DMS53 treated with DMSO at 0.1 percent for 48 hours (cell line): Measurements from ENCODE around the gene NDUFV2.
"Not testable (repeated sequence)": the region's sequence is repeated elsewhere in the genome, so short reads cannot be mapped to it uniquely, and the experiment has no call there.

ENCODE experiments used
- DNase-seq: peaks from one replicate; lab custom pipeline; 2025; ENCODE audit not compliant: unreplicated experiment; lab: John Stamatoyannopoulos, UW

Gene NDUFV2

DNA sequence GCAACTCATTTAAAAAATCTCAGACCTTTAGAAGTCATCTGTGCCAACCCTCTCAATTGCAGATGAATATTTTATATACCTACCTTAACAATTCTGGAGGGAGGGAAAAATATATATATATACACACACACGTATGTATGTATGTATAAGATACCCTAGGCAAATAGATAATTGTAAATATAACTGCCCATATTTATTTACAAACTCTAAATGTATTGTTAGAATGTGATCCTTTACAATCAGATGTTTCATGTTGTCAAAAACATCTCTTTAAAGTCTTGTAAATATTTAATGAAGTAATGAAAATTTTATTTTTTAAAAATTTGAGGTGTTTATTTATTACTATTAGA lies 45.7 kb downstream of the NDUFV2 start:
- no peak for DNase-seq

DNA sequence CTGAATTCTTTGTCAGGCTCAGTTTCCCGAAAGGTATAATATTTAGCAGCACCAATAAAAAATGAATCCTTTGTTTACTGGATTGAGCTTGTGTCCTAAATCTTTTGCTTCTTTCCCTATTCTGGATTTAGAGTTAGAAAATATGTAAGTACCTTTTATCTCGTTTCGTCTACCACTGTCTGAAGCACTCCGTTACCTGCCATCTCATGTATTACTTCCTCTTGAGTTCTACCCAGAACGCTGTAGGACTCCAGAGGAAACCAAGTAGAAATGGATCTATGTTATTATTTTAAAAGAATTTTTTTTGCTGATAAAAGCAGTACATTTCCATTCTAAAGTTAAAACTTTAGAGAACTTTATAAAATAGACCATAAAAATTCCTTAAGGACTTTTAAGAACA lies 47.6 kb downstream of the NDUFV2 start:
- DNase-seq: no peak

DNA sequence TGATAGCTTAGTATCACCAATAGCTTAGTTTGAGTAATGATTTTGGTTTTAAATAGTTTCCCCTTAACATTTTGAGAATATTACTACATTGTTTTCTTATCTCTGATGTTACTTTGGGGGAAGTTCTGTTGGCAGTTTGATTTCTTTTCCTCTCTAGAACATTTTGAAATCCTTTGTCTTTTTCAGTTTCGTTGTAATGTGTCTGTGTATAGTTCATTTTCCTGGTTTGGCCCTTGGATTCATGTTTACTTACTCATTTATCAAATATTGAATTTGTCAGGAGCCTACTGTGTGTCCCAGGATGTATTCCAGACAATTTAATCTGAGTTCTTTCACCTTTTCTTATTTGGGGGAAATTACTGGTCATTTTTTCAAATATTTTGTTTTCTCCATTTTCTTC lies 50.8 kb downstream of the NDUFV2 start:
- DNase-seq: no peak

DNA sequence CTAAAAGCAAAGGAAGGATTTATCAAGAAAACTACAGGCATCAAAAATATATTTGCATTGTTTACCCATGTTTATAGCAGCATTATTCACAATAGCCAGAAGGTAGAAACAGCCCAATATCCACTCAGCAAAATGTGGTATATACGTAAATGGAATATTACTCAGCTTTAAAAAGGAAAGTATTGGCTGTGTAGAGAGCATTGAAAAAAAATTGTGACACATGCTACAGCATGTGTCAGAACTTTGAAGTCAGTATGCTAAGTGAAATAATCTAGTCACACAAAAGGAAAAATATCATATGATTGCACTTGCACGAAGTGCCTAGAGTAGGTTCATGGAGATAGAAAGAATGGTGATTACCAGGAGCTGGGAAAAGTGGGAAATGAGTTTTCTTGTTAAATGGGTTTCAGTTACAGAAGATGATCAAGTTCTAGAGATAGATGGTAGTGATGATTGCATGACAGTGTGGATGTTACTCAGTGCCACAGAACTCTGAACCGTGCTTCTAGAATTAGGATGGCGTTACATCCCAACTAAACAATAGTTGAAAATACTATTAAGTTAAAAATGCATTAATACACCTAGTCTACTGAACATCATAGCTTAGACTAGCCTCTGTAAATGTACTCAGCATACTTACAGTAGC lies 54.2 kb downstream of the NDUFV2 start:
- DNase-seq: no peak

DNA sequence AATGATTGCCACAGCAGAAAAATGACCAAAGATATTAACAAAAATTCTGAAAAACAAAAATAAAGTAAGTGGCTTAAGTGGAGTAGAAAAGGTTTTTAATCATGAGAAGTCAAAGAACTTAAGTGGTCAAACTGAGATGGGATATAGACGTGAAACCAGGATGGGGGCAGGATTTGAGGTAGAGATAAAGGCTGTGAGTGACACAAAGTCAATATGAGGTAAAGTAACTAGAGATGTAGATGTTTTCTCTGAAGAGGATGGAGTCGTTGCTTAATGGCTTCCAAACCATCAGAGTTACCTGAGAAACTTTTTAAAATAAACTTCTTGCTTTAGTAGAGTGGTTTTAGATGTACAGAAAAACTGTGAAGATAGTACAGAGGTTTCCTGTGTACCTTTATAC lies 55.3 kb downstream of the NDUFV2 start:
- DNase-seq: no peak

DNA sequence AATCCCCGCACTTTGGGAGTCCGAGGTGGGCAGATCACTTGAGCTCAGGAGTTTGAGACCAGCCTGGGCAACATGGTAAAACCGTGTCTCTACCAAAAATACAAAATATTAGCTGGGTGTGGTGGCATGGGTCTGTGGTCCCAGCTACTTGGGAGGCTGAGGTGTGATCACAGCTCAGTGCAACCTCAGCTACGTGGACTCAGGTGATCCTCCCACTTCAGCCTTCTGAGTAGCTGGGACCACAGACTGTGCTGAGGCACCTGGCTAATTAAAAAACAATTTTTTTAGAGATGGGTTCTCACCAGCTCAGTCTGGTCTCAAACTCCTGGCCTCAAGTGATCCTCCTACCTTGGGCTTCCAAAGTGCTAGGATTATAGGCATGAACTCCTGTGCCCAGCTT lies 57.5 kb downstream of the NDUFV2 start:
- no peak for DNase-seq

DNA sequence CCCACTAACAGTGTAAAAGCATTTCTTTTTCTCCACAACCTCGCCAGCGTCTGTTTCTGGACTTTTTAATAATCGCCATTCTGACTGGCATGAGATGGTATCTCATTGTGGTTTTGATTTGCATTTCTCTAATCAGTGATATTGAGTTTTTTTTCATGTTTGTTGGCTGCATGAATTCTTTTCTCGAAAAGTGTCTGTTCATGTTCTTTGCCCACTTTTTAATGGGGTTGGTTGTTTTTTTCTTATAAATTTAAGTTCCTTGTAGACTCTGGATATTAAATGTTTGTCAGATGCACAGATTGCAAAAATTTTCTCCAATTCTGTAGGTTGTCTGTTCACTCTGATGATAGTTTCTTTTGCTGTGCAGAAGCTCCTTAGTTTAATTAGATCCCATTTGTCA lies 60.2 kb downstream of the NDUFV2 start:
- DNase-seq: not testable (repeated sequence)

DNA sequence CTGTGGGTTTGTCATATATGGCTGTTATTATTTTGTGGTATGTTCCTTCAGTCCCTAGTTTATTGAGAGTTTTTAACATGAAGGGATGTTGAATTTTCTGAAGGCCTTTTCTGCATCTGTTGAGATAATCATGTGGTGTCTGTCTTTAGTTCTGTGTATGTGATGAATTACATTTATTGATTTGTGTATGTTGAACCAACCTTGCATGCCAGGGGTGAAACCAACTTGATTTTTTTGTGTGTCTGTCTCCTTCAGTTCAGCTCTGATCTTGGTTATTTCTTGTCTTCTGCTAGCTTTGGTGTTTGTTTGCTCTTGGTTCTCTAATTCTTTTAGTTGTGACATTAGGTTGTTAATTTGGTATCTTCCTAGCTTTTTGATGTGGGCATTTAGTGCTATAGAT lies 61.6 kb downstream of the NDUFV2 start:
- not testable (repeated sequence) for DNase-seq

DNA sequence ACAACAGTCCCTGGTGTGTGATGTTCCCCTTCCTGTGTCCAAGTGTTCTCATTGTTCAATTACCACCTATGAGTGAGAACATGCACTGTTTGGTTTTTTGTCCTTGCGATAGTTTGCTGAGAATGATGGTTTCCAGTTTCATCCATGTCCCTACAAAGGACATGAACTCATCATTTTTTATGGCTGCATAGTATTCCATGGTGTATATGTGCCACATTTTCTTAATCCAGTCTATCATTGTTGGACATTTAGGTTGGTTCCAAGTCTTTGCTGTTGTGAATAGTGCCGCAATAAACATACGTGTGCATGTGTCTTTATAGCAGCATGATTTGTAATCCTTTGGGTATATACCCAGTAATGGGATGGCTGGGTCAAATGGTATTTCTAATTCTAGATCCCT lies 63.4 kb downstream of the NDUFV2 start:
- not testable (repeated sequence) for DNase-seq

DNA sequence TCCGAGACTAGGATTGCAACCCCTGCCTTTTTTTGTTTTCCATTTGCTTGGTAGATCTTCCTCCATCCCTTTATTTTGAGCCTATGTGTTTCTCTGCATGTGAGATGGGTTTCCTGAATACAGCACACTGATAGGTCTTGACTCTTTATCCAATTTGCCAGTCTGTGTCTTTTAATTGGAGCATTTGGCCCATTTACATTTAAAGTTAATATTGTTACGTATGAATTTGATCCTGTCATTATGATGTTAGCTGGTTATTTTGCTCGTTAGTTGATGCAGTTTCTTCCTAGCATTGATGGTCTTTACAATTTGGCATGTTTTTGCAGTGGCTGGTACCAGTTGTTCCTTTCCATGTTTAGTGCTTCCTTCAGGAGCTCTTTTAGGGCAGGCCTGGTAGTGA lies 67.0 kb downstream of the NDUFV2 start:
- DNase-seq: not testable (repeated sequence)

DNA sequence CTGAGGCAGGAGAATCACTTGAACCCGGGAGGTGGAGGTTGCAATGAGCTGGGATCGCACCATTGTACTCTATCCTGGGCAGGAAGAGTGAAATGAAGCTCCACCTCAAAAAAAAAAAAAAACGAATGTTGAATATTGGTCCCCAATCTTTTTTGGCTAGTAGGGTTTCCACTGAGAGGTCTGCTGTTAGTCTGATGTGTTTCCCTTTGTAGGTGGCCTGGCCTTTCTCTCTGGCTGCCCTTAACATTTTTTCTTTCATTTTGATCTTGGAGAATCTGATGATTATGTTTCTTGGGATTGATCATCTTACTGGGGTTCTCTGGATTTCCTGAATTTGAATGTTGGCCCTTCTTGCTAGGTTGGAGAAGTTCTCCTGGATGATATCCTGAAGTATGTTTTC lies 69.4 kb downstream of the NDUFV2 start:
- DNase-seq: not testable (repeated sequence)

DNA sequence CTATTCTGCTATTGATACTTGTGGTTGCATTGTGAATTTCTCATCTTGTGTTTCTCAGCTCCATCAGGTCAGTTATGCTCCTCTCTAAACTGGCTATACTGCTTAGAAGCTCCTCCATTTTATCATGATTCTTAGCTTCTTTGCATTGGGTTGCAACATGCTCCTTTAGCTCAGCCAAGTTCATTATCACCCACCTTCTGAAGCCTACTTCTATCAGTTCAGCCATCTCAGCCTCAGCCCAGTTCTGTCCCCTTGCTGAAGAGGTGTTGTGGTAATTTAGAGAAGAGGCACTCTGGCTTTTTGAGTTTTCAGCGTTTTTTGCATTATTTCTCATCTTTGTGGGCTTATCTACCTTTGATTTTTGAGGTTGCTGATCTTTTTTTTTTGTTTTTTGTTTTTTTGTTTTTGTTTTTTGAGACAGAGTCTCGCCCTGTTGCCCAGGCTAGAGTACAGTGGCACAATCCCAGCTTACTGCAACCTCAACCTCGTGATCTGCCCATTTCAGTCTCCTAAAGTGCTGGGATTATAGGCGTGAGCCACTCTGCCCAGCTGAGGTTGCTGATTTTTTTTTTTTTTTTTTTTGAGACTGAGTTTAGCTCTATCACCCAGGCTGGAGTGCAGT lies 70.1 kb downstream of the NDUFV2 start:
- DNase-seq: no peak

DNA sequence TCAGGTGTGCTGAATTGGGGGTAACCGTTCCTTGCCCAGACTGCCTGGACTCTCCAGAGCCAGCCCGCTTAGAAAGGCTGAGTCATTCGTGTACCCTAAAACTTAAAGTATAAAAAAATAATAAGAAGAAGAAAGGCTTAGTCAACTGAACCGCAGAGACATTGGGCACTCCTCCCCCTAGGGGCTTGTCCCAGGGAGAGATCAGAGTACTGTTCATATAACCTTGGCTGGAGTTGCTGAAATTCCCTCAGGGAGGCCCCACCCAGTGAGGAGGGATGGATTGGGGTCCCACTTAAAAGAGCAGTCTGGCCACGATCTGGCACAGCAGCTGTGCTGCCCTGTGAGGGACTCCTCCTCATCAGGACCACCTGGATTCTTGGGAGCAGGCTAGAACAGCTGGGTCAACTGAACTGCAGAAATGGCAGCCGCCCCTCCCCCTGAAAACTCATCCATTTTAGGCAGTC lies 71.3 kb downstream of the NDUFV2 start:
- DNase-seq: no peak

DNA sequence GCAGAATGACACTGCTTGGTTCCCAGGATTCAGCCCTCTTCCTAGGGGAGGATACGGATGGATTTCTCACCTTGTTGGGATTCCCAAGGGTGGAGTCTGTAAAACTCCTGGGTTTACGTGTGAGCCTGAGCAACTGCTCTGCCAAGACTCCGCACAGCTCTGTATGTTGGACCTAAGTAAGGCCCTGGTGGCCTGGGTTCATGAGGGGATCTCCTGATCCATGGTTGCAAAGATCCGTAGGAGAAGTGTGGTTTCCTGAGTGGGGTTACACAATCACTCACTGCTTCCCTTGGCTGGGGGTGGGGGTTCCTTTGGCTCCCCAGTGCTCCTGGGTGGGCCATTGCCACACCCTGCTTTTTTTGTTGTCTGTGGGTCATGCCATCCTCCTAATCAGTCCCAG lies 71.8 kb downstream of the NDUFV2 start:
- no peak for DNase-seq

DNA sequence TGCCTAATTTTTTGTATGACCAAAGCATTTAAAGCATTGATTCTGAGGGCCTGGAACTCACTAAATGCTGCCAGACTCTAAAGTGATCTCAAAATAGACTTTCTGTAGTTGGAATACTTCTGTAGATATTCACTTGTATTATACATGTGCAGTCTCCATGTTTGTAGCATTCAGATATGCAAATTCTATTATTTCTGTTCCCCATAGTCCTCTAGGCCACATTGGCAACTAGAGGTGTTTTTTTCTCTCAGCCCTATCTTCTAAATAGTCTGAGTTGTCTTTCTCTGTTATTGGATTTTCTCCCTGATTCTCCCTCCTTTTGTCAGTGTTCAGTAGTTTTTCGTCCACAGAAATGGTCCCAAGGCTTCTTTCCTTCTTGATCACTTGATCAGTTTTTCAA lies 72.6 kb downstream of the NDUFV2 start:
- DNase-seq: no peak

DNA sequence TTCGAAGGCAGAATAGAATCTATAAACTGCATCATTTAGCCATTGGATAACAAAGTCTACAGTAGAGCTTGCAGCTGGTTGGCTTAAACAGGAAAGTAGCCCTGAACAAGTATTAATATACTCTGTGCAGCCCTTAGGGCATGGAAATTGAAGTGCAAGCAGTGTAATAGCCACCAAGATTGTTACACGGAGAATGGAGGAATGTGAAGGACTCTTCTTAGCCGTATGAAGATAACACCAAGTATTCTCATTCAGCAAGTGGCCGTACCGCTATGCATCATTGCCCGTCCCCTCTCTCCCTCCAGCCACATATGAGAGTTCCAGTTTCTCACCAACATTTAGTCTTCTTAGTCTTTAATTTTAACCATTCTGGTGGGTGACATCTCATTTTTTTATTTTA lies 74.5 kb downstream of the NDUFV2 start:
- DNase-seq: no peak

DNA sequence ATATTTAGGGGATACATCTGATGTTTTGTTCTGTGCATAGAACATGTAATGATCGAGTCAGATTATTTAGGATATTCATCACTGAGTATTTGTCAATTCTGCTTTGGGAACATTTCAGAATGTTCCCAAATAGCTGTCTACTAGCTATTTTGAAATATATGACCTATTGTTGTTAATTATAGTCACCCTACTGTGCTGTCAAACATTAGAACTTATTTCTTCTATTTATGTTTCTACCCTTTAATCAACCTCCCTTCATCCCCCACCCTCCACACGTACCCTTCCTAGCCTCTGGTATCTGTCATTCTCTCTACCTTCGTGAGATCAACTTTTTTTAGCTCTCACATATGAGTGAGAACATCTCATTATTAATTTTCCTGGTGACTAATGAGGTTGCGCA lies 75.0 kb downstream of the NDUFV2 start:
- DNase-seq: no peak

DNA sequence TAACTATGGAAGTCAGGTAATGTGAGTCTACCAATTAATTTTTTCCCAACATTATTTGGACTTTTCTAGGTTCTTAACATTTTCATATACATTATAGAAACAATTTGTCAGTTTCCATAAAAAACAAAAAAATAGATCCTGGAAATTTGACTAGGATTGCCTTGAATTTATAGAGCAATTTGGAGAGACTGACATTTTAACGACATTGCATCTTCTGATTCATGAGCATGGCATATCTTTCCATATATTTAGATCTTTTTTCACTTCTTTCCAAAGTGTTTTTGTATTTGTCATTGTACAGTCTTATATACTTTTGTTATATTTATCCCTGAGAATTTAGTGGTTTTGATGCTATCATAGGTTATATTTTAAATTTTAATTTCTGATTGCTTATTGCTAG lies 76.1 kb downstream of the NDUFV2 start:
- DNase-seq: no peak

DNA sequence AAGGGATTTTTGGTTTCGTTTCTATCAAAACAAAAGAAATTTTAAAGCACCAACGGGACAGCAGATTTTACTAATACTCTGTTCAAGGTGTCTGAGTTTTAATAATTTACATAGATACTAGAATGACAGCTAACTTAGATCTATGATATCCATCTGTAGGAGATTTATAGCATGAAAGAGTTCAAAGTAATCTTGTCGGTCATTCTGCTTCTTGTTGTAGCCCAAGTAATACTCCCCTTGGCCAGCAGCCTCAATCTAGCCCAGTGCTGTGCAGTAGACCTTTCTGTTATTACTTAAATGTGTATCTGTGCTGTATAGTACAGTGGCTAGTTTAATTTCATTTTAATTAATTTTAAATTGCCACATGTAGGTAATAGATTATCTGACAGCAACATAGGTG lies 78.8 kb downstream of the NDUFV2 start:
- no peak for DNase-seq

DNA sequence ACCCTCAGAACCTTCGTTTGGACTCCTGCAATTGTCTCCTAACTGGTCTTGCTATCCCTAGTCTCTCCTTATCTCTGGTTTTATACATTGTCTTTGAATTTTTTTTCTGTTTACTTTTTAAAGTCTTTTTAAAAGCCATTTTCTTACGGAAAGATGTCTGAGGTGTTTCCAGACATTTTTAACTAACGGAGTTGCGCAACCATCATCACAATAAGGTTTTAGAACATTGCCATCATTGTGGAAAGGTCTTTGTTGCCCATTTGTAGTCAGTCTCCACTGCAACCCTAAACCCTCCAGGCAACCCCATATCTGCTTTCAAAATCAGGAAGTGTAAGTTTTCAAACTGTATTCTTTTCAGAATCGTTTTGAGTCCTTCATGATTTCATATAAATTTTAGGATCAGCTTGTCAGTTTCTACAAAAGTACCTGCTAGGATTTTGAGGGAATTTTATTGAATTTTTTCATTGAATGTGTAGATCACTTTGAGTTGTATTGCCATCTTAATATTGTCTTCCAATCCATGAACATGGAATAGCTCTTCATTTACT lies 80.4 kb downstream of the NDUFV2 start:
- DNase-seq: no peak
